Erythroblast (primary cell): ENCODE results near the gene SIKE1.
A peak's percentile ranks its signal among the peaks of the same experiment; 100 is the strongest.

Source experiments
- GATA1 ChIP-seq: IDR thresholded peaks from 2 replicates; pipeline ENCODE4 v1.6.1; 2011; ENCODE audit warnings: low read depth, mild to moderate bottlenecking, control low read depth, low read length, moderate library complexity
- POLR2A ChIP-seq: IDR thresholded peaks from 2 replicates; pipeline ENCODE4 v1.6.1; 2011; ENCODE audit warnings: mild to moderate bottlenecking, low read length

DNA sequence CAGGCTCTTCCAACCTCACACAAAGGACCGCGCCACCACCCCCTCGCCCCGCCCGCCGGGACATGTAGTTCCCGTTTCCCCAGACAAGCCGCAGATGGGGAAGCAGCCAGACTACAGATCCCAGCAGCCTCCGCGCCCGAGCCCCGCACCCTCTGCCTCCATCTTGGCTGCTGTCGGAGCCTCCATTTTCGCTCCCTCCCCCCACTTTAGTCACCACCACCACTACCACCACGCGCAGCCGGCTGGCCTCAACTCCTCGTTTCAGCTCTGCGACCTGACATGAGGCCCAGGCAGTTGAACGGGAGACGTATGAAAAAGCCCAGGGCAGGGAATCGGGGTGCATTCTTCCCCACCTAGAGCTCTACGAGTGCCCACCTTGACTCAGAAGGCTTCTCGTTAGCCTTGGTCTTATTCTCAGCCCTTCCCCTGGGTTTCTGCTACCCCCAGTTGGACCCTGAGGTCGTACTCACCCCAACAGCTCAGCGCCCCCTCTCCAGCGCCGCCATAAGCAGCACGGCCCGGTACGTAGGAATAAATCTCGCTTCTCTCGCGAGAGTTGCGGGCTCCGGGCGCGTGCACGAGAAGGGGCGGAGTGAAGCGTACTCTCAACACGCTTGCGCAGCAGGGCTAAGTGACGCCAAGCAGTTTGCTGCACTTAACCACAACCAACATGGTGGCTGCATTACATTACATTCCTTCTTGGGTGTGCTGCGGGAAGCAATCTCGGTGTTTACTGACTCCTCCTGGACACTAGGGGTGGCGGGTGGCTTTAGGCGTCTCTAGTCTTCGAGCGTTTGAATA is 22.8 kb downstream of the SIKE1 start, which contains the start of gene CSDE1:
- TF ChIP-seq POLR2A (peak; percentile 97), GATA1 (no peak)
